Measurements from ENCODE around the gene ERAL1. TPM values are rescaled to one million over a fixed set of nuclear protein-coding genes. Genes with fewer than 3 reads are reported as not detected.
"Not testable (repeated sequence)": the region's sequence is repeated elsewhere in the genome, so short reads cannot be mapped to it uniquely, and the experiment has no call there.

ERAL1 gene
- total RNA-seq, 1 donor from 2014 or later, result 31.8 TPM

DNA sequence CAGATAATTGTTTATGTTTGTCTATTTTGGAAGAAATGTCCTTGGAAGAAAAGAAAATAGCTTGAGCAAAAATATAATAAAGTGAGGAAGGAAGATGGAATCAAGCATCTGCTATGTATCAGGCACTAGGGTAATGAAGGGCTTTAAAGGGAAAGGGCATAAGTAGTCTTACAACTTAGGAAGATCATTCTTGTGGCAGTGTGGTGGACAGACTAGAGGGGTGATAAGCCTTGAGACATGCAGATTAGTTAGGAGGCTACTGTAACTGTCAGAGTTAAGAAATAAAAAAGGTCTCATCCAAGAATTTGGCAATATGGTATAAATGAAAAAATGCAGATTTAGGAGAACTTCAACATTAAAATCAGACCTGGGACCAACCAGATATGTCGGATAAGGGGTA is 27.1 kb upstream of the ERAL1 start:
- DNase-seq (ENCODE audit: low spot score), result no peak
- H3K9me3 Mint-ChIP-seq (ENCODE audit: low read depth), result peaks cover 2% of the 10 kb centered on the region
- TF ChIP-seq, protein P1, sequence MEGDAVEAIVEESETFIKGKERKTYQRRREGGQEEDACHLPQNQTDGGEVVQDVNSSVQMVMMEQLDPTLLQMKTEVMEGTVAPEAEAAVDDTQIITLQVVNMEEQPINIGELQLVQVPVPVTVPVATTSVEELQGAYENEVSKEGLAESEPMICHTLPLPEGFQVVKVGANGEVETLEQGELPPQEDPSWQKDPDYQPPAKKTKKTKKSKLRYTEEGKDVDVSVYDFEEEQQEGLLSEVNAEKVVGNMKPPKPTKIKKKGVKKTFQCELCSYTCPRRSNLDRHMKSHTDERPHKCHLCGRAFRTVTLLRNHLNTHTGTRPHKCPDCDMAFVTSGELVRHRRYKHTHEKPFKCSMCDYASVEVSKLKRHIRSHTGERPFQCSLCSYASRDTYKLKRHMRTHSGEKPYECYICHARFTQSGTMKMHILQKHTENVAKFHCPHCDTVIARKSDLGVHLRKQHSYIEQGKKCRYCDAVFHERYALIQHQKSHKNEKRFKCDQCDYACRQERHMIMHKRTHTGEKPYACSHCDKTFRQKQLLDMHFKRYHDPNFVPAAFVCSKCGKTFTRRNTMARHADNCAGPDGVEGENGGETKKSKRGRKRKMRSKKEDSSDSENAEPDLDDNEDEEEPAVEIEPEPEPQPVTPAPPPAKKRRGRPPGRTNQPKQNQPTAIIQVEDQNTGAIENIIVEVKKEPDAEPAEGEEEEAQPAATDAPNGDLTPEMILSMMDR (IDR thresholded peaks at IDR 0.05), result no peak
- H3K27ac Mint-ChIP-seq (ENCODE audit: unreplicated experiment), result peak overlapping the region; percentile 72
- H3K4me1 Mint-ChIP-seq (ENCODE audit: low read depth), result peaks cover 38% of the 10 kb centered on the region
- no peaks in the 10 kb centered on the region for H3K27me3 Mint-ChIP-seq (ENCODE audit: low read depth)
- H3K4me3 Mint-ChIP-seq (ENCODE audit: unreplicated experiment), result no peak overlapping the region
- peaks cover 5% of the 10 kb centered on the region for H3K36me3 Mint-ChIP-seq (ENCODE audit: low read depth)

DNA sequence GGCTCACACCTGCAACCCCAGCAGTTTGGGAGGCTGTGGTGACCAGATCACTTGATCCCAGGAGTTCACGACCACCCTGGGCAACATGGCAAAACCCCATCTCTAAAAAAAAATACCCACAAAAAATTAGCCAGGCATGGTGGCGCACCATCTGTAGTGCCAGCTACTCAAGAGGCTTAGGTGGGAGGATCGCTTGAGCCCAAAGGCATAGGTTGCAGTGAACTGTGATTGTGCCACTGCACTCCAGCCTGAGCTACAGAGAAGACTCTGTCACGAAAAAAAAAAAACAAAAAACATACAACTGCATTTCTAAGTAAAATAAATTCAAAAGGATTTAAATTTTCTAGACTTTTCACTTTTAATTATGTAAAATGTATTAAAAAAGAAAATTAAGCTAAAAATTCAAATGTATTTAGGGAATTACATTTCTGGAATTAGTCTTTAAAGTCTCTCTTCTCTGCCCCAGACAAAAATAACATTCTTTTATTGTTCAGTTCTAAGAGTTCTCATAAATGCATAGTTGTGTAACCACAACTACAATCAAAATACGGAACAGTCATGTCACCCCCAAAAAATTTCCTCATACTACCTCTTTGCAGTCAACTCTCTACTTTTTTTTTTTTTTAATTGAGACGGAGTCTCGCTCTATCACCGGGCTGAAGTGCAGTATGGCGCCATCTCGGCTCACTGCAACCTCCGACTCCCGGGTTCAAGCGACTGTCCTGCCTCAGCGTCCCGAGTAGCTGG is 26.3 kb upstream of the ERAL1 start:
- TF ChIP-seq, protein P1 (IDR thresholded peaks at IDR 0.05), result no peak
- no peak overlapping the region for H3K4me3 Mint-ChIP-seq (ENCODE audit: unreplicated experiment)
- peaks cover 2% of the 10 kb centered on the region for H3K9me3 Mint-ChIP-seq (ENCODE audit: low read depth)
- peak overlapping the region; percentile 72 for H3K27ac Mint-ChIP-seq (ENCODE audit: unreplicated experiment)
- peaks cover 31% of the 10 kb centered on the region for H3K4me1 Mint-ChIP-seq (ENCODE audit: low read depth)
- no peaks in the 10 kb centered on the region for H3K27me3 Mint-ChIP-seq (ENCODE audit: low read depth)
- peaks cover 5% of the 10 kb centered on the region for H3K36me3 Mint-ChIP-seq (ENCODE audit: low read depth)
- peak; percentile 40 for DNase-seq (ENCODE audit: low spot score)

DNA sequence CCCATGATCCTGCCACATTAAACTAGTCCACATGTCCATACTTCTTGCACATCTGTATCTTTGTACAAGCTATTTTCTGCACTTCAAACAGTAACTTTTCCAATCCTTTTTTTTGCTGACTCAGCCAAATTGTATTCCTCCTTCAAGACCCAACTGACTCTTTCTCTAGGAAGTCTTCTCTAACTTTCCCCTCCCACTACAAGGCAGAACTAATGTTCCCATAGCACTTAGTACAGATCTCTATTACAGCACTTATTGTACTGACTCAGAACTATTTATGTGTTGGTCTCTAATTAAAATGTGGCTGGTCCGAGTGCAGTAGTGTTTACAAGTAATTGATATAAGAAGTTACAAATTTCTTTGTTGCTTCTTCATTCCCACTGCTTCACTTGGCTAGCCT is 20.4 kb upstream of the ERAL1 start:
- no peak overlapping the region for H3K27ac Mint-ChIP-seq (ENCODE audit: unreplicated experiment)
- peaks cover 11% of the 10 kb centered on the region for H3K36me3 Mint-ChIP-seq (ENCODE audit: low read depth)

GRCh38 chr17:28836541-28836940 is 18.3 kb upstream of the ERAL1 start:
- DNase-seq (ENCODE audit: low spot score); H3K27me3 Mint-ChIP-seq (ENCODE audit: low read depth); H3K9me3 Mint-ChIP-seq (ENCODE audit: low read depth); H3K4me3 Mint-ChIP-seq (ENCODE audit: unreplicated experiment); H3K27ac Mint-ChIP-seq (ENCODE audit: unreplicated experiment); H3K36me3 Mint-ChIP-seq (ENCODE audit: low read depth): not testable (repeated sequence)
- peaks cover 22% of the 10 kb centered on the region for H3K4me1 Mint-ChIP-seq (ENCODE audit: low read depth)

More for the DNA sequence above, 20.4 kb upstream of the ERAL1 start:
- Mint-ChIP-seq H3K4me3 (ENCODE audit: unreplicated experiment) (no peak overlapping the region), H3K9me3 (ENCODE audit: low read depth) (peaks cover 1% of the 10 kb centered on the region), H3K27me3 (ENCODE audit: low read depth) (no peaks in the 10 kb centered on the region), H3K4me1 (ENCODE audit: low read depth) (peaks cover 12% of the 10 kb centered on the region)
- no peak for DNase-seq (ENCODE audit: low spot score)
- TF ChIP-seq, protein P1 (IDR thresholded peaks at IDR 0.05), result no peak

DNA sequence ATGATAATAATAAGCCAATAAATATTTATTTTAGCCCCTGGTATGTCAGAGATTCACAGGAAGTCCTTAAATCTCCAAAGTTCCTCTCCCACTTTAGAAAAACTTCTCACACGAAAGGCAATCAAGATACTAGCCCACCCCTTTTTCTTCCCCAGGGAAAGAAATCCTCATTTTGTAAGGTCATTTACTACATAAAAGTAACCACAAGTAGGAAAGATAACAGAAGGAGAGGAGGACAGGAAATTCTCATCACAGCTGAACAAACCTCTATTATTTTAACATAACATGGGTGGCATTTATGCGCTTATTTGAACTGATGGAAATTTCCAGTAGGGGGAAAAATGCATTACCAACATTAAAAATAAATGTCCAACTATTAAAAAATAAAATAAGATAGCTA is 15.6 kb upstream of the ERAL1 start:
- peak overlapping the region; percentile 83 for H3K27ac Mint-ChIP-seq (ENCODE audit: unreplicated experiment)
- H3K4me3 Mint-ChIP-seq (ENCODE audit: unreplicated experiment), result no peak overlapping the region
- H3K9me3 Mint-ChIP-seq (ENCODE audit: low read depth), result no peaks in the 10 kb centered on the region
- peaks cover 27% of the 10 kb centered on the region for H3K4me1 Mint-ChIP-seq (ENCODE audit: low read depth)
- H3K27me3 Mint-ChIP-seq (ENCODE audit: low read depth), result no peaks in the 10 kb centered on the region
- DNase-seq (ENCODE audit: low spot score), result no peak
- TF ChIP-seq, protein P1 (IDR thresholded peaks at IDR 0.05), result peak; percentile 27
- peaks cover 3% of the 10 kb centered on the region for H3K36me3 Mint-ChIP-seq (ENCODE audit: low read depth)

GRCh38 chr17:28841901-28842281 is 12.9 kb upstream of the ERAL1 start:
- Mint-ChIP-seq H3K4me3 (ENCODE audit: unreplicated experiment) (peak overlapping the region; percentile 99), H3K9me3 (ENCODE audit: low read depth) (no peaks in the 10 kb centered on the region), H3K36me3 (ENCODE audit: low read depth) (peaks cover 2% of the 10 kb centered on the region), H3K27me3 (ENCODE audit: low read depth) (no peaks in the 10 kb centered on the region), H3K27ac (ENCODE audit: unreplicated experiment) (peak overlapping the region; percentile 94), H3K4me1 (ENCODE audit: low read depth) (peaks cover 27% of the 10 kb centered on the region)
- TF ChIP-seq, protein P1 (IDR thresholded peaks at IDR 0.05), result no peak
- no peak for DNase-seq (ENCODE audit: low spot score)

Measured in chondrocyte (in vitro differentiated cells).